GM12878 (cell line): ENCODE data around the gene CCDC91. TPM values are rescaled to one million over a fixed set of nuclear protein-coding genes. Genes with fewer than 3 reads are reported as not detected.
A peak's percentile ranks its signal among the peaks of the same experiment; 100 is the strongest.

ENCODE experiments used
- ATAC-seq: fragments of 200-7000 bp; cut with Tn5 transposase; 3 replicates; pipeline ENCODE4 v1.9.1; 2020; ENCODE audit warnings: mild to moderate bottlenecking, moderate library complexity
- BruUV-seq: library from RNA; stranded (reverse); fragments of 400-500 nt; replicated peaks from 2 replicates; lab custom pipeline; 2021; lab: Mats Ljungman, UMichigan
- CTCF ChIA-PET: fragments of 300-600 bp; sonication (Branson Sonifier 250); formaldehyde crosslinking; extraction: SDS; loops from one replicate; lab custom pipeline; 2021; ENCODE audit warnings: inconsistent platforms; lab: Yijun Ruan, JAX
- POLR2A ChIA-PET: fragments of 350-600 bp; formaldehyde crosslinking; extraction: SDS; loops from one replicate; lab custom pipeline; 2021; ENCODE audit warnings: inconsistent platforms; lab: Charles Lee
- RAD21 ChIA-PET: fragments of 300-600 bp; sonication (Branson Sonifier 250); formaldehyde crosslinking; loops from one replicate; lab custom pipeline; 2023; ENCODE audit warnings: antibody characterized with exemption; ENCODE audit not compliant: unreplicated experiment; lab: Charles Lee
- SMC1A ChIA-PET: fragments of 300-600 bp; sonication (Branson Sonifier 250); formaldehyde crosslinking; loops from one replicate; lab custom pipeline; 2023; ENCODE audit not compliant: unreplicated experiment, uncharacterized antibody; lab: Charles Lee
- DNase-seq: peaks from one replicate; pipeline ENCODE4 v3.0.0-alpha.2; 2011; ENCODE audit warnings: low read depth, low spot score
- FAIRE-seq: peaks from 3 replicates; lab custom pipeline; 2011; peaks lifted over from hg19 to GRCh38; lab: Jason Lieb, UNC
- H2AFZ ChIP-seq: 2 replicates; pipeline ENCODE4 v1.6.0; 2011; ENCODE audit warnings: low read depth, low read length, control low read depth; ENCODE audit not compliant: control insufficient read depth
- H3K27ac ChIP-seq: 2 replicates; pipeline ENCODE4 v1.5.1; 2011; ENCODE audit warnings: control low read depth; ENCODE audit not compliant: control insufficient read depth, insufficient read depth
- H3K27me3 ChIP-seq, 2 experiments: replicated peaks in 1 of 2; 2 replicates each; pipeline versions ENCODE4 v1.6.0 to v1.6.1; 2011; ENCODE audit warnings: low read length in 1 of 2; ENCODE audit not compliant: control insufficient read depth in 2 of 2, insufficient read depth in 2 of 2
- H3K36me3 ChIP-seq, 2 experiments: 2 replicates each; pipeline ENCODE4 v1.5.1; 2011; ENCODE audit warnings: low read length in 1 of 2; ENCODE audit not compliant: control insufficient read depth in 2 of 2, insufficient read depth in 2 of 2
- H3K4me1 ChIP-seq: 2 replicates; pipeline ENCODE4 v1.6.1; 2011; ENCODE audit warnings: mild to moderate bottlenecking, low read length, moderate library complexity, mixed read lengths; ENCODE audit not compliant: control insufficient read depth, insufficient read depth
- H3K4me2 ChIP-seq: 2 replicates; pipeline ENCODE4 v1.6.0; 2011; ENCODE audit warnings: control low read depth; ENCODE audit not compliant: control insufficient read depth, insufficient read depth
- H3K4me3 ChIP-seq: fragments of 200-600 bp; sonication (generic); 2 replicates; pipeline ENCODE4 v1.5.1; 2016
- H3K79me2 ChIP-seq: 2 replicates; pipeline ENCODE4 v1.6.0; 2011; ENCODE audit warnings: low read length; ENCODE audit not compliant: control insufficient read depth, insufficient read depth
- H3K9ac ChIP-seq: 2 replicates; pipeline ENCODE4 v1.8.0; 2011; ENCODE audit warnings: low read length, control low read depth, mixed read lengths; ENCODE audit not compliant: control insufficient read depth, insufficient read depth
- H3K9me3 ChIP-seq: replicated peaks from 3 replicates; pipeline ENCODE4 v1.5.1; 2011; ENCODE audit warnings: mild to moderate bottlenecking, low read length; ENCODE audit not compliant: control insufficient read depth, insufficient read depth
- H4K20me1 ChIP-seq: 2 replicates; pipeline ENCODE4 v1.6.0; 2011; ENCODE audit not compliant: control insufficient read depth, insufficient read depth
- CREB1 ChIP-seq: IDR thresholded peaks from 2 replicates; pipeline ENCODE4 v1.6.1; 2012; ENCODE audit warnings: low read depth, mild to moderate bottlenecking, inconsistent platforms
- EP300 ChIP-seq, 2 experiments: fragments of 150-350 bp in 1 of 2; IDR thresholded peaks; 2 replicates each; pipeline ENCODE4 v1.6.1; 2011 to 2012; ENCODE audit warnings: low read depth in 2 of 2, low read length in 2 of 2, borderline replicate concordance in 1 of 2, improper control_type of control experiment in 1 of 2, inconsistent platforms in 1 of 2; ENCODE audit not compliant: control insufficient read depth in 1 of 2
- EZH2 ChIP-seq: IDR thresholded peaks from 2 replicates; pipeline ENCODE4 v1.6.1; 2012; ENCODE audit warnings: low read depth, mild to moderate bottlenecking, control low read depth, inconsistent platforms, low read length, borderline replicate concordance; ENCODE audit not compliant: control insufficient read depth
- GABPA ChIP-seq: IDR thresholded peaks from 2 replicates; pipeline ENCODE4 v1.6.1; 2014; ENCODE audit warnings: antibody characterized with exemption, low read depth, mild to moderate bottlenecking, inconsistent platforms
- JUNB ChIP-seq: IDR thresholded peaks from 2 replicates; pipeline ENCODE4 v1.6.1; 2016; ENCODE audit warnings: antibody characterized with exemption, mild to moderate bottlenecking
- MTA3 ChIP-seq: IDR thresholded peaks from 2 replicates; pipeline ENCODE4 v1.6.1; 2012; ENCODE audit warnings: low read length, inconsistent platforms, borderline replicate concordance
- NFXL1 ChIP-seq: fragments of 450-650 bp; IDR thresholded peaks from 2 replicates; pipeline ENCODE4 v1.6.1; 2017; ENCODE audit warnings: antibody characterized with exemption, mild to moderate bottlenecking, borderline replicate concordance
- NRF1 ChIP-seq: conservative IDR thresholded peaks from 2 replicates; pipeline ENCODE4 v1.6.1; 2011; ENCODE audit warnings: mild to moderate bottlenecking, low read depth, low read length, improper control_type of control experiment
- POU2F2 ChIP-seq: IDR thresholded peaks from 3 replicates; pipeline ENCODE4 v1.6.1; 2011; ENCODE audit warnings: low read depth, mild to moderate bottlenecking, low read length, borderline replicate concordance
- RAD21 ChIP-seq: IDR thresholded peaks from 2 replicates; pipeline ENCODE4 v1.6.1; 2011; ENCODE audit warnings: mild to moderate bottlenecking, low read depth, low read length, moderate library complexity; ENCODE audit not compliant: insufficient read depth
- RAD51 ChIP-seq: fragments of 450-650 bp; IDR thresholded peaks from 2 replicates; pipeline ENCODE4 v1.6.1; 2016; ENCODE audit warnings: moderate library complexity, mild to moderate bottlenecking, inconsistent platforms
- RBBP5 ChIP-seq: fragments of 200-600 bp; sonication (generic); conservative IDR thresholded peaks from 2 replicates; pipeline ENCODE4 v1.6.1; 2016
- RUNX3 ChIP-seq: IDR thresholded peaks from 2 replicates; pipeline ENCODE4 v1.6.1; 2012; ENCODE audit warnings: low read length, inconsistent platforms
- SREBF2 ChIP-seq: IDR thresholded peaks from 2 replicates; pipeline ENCODE4 v1.6.1; 2012; ENCODE audit warnings: mild to moderate bottlenecking, low read length
- TCF3 ChIP-seq: IDR thresholded peaks from 2 replicates; pipeline ENCODE4 v1.6.1; 2012; ENCODE audit warnings: low read depth, mild to moderate bottlenecking, low read length, borderline replicate concordance; ENCODE audit not compliant: insufficient read depth
- TCF7 ChIP-seq: IDR thresholded peaks from 2 replicates; pipeline ENCODE4 v1.6.1; 2014; ENCODE audit warnings: antibody characterized with exemption, borderline replicate concordance
- WRNIP1 ChIP-seq: IDR thresholded peaks from 2 replicates; pipeline ENCODE4 v1.6.1; 2011; ENCODE audit warnings: low read depth, low read length, improper control_type of control experiment, borderline replicate concordance
- YBX1 ChIP-seq: fragments of 450-650 bp; IDR thresholded peaks from 2 replicates; pipeline ENCODE4 v1.6.1; 2016; ENCODE audit warnings: antibody characterized with exemption
- ZBED1 ChIP-seq: IDR thresholded peaks from 2 replicates; pipeline ENCODE4 v1.6.1; 2016; ENCODE audit warnings: borderline replicate concordance
- WGBS: methylation state at CpG from one replicate; pipeline ENCODE4 v1.1.6; 2016; ENCODE audit warnings: low lambda C conversion rate; ENCODE audit not compliant: insufficient replicate concordance, insufficient coverage; ENCODE audit errors: missing lambda C conversion rate; 5-methylcytosine and 5-hydroxymethylcytosine counted together
- in situ Hi-C: fragments of 300-500 bp; cut with MboI; formaldehyde crosslinking; loops from 9 replicates; pipeline ENCODE4 v1.14.3; 2018; ENCODE audit warnings: mixed read lengths
- intact Hi-C: fragments of 100-400 bp; cut with micrococcal nuclease; formaldehyde crosslinking; loops from one replicate; pipeline ENCODE4 v1.14.2; 2022; ENCODE audit not compliant: unreplicated experiment
- polyA plus RNA-seq, 11 experiments: library from polyadenylated mRNA; depleted of rRNA in 4 of 11; unstranded in 6 of 11; stranded (reverse) in 5 of 11; fragments of >200 nt; fragmentation: Nextera tagmentation in 4 of 11; fragmentation: Illumina TruSeq in 1 of 11; extraction: Ambion mirVana in 4 of 11; extraction: Trizol in 1 of 11; gene quantifications; 1 replicate in 1 of 11; 2 replicates in 10 of 11; pipeline versions ENCODE4 v1.2.1 to v1.2.3, GENCODE V29; 2011 to 2016; ENCODE audit warnings: inconsistent platforms in 2 of 11, missing spikeins in 2 of 11, low read depth in 1 of 11
- total RNA-seq, 4 experiments: library from RNA; depleted of rRNA in 3 of 4; stranded (reverse); fragments of >200 nt in 3 of 4; fragmentation: Illumina TruSeq in 1 of 4; extraction: Trizol in 1 of 4; gene quantifications; 2 replicates each; pipeline versions ENCODE4 v1.2.1 to v1.2.3, GENCODE V29; 2013 to 2021
- TF ChIP-seq, protein P1 (sequence below): IDR thresholded peaks from 2 replicates; pipeline ENCODE4 v1.6.1; 2012; ENCODE audit warnings: low read depth, low read length, improper control_type of control experiment

Gene CCDC91
- total and polyA plus RNA-seq, 10 of the 15 experiments (the other 5 are each of a cell fraction or from before 2014, with no cell fraction given): 6.1 to 24.9 (median 16.5) TPM

DNA sequence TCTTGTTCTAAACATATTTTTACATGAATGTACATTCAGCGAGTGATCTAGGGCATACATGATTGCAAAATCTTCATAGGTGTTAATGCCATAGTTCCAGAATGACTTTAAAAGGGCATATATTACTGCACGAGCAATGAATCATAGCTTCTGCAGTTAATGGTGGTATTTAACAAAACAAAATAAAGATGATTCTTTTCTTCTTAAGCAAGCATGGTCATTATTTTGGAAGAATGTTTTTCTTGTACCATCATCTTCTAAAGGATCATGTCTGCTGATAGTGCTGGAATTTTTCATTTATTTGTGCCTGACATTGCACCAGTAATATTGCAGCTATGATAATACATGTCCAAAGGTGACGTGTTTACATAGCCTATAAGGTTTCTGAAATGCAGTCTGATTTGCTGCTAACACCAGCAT is 388.6 kb downstream of the CCDC91 start:
- Histone ChIP-seq H3K4me2 (no peak overlapping the region), H3K4me3 (no peak overlapping the region), H3K4me1 (no peaks in the 10 kb centered on the region), H3K36me3 (no peaks in the 10 kb centered on the region), H3K9me3 (no peaks in the 10 kb centered on the region), H3K79me2 (no peaks in the 10 kb centered on the region), H3K27ac (no peak overlapping the region), H4K20me1 (no peaks in the 10 kb centered on the region), H2AFZ (no peak overlapping the region), H3K9ac (no peak overlapping the region), H3K27me3 (no peaks in the 10 kb centered on the region)
- POLR2A ChIA-PET: no interaction called here
- RAD21 ChIA-PET: no interaction called here
- 32% methylated on average over 3 of the region's 3 CpGs for WGBS
- FAIRE-seq (peak; percentile 73), DNase-seq (no peak), ATAC-seq (no peak)
- in situ Hi-C loops: no loop called here
- no TSS peak for BruUV-seq
- intact Hi-C loops: no loop called here
- SMC1A ChIA-PET: no interaction called here
- CTCF ChIA-PET: no interaction called here
- no peak for TF ChIP-seq POU2F2
- TF ChIP-seq JUNB: no peak
- no peak for TF ChIP-seq ZBED1
- no peak for TF ChIP-seq SREBF2
- TF ChIP-seq YBX1: no peak
- TF ChIP-seq, protein P1, sequence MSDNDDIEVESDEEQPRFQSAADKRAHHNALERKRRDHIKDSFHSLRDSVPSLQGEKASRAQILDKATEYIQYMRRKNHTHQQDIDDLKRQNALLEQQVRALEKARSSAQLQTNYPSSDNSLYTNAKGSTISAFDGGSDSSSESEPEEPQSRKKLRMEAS: no peak
- TF ChIP-seq TCF7: no peak
- TF ChIP-seq CREB1: no peak
- TF ChIP-seq RBBP5: no peak
- TF ChIP-seq NFXL1: no peak
- no peak for TF ChIP-seq GABPA
- TF ChIP-seq RAD51: no peak
- TF ChIP-seq WRNIP1: no peak
- TF ChIP-seq EP300 (IDR thresholded peaks at IDR 0.05; ENCODE audit: borderline replicate concordance in 1 of 2, control insufficient read depth in 1 of 2, low read depth in 2 of 2, low read length in 2 of 2): no peak
- TF ChIP-seq NRF1: no peak
- TF ChIP-seq TCF3: no peak
- TF ChIP-seq RUNX3: no peak
- no peak for TF ChIP-seq RAD21
- TF ChIP-seq EZH2: no peak
- no peak for TF ChIP-seq MTA3
